GM19025 (cell line): Measurements from ENCODE around the gene MED12L.
"Not testable (repeated sequence)": the region's sequence is repeated elsewhere in the genome, so short reads cannot be mapped to it uniquely, and the experiment has no call there.

Source experiments
- ATAC-seq: cut with Tn5 transposase; IDR thresholded peaks from one replicate; pipeline ENCODE4 v1.9.1; 2021; ENCODE audit warnings: mild to moderate bottlenecking, low read depth, moderate library complexity; ENCODE audit not compliant: unreplicated experiment

The MED12L gene

DNA sequence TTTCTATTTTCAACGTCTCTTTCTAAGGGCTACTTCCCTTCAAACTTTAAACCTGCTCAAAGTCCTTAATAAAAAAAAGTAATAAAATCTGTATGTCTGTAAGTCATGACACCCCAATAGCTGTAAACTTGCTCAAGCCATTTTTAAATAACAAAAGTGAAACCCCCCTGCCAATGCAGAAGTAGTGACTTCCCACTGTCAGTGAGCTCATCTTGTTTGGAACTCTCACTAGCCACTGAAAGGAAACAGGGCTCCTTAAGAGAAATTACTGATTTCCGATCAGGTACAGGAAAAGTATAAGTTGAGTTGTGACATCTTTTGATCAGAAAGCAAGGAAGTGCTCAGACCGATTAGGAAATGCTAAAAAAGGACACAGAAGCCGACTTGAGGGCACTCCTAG lies 145.2 kb downstream of the MED12L start:
- no peak for ATAC-seq

DNA sequence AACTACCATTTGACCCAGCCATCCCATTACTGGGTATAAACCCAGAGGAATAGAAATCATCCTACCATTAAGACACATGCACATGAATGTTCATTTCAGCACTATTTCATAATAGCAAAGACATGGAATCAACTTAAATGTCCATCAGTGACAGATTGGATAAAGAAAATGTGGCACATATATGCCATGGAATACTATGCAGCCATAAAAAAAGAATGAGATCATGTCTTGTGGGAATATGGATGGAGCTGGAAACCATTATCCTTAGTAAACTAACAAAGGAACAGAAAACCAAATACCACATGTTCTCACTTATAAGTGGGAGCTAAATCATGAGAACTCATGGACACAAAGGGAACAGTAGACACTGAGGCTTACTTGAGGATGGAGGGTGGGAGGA lies 146.9 kb downstream of the MED12L start:
- not testable (repeated sequence) for ATAC-seq

DNA sequence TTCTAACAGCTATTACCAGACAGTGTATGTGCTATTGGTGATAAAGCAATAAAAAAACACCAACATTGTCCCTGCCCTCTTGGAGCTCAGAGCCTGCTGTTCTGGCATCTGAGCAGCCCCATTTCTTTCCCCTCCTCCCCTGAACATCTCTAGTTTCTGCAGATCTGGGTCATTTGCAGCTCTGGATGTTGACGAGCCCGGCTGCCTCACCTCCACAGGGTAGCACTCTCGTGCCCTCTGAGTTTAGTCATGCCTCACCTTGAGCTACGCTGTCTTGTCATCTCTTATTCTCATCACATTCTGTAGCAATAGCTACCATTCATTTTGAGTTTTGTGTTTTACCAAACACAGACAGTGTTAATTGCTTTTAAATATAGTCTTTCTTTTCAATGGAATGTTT lies 147.5 kb downstream of the MED12L start:
- no peak for ATAC-seq

DNA sequence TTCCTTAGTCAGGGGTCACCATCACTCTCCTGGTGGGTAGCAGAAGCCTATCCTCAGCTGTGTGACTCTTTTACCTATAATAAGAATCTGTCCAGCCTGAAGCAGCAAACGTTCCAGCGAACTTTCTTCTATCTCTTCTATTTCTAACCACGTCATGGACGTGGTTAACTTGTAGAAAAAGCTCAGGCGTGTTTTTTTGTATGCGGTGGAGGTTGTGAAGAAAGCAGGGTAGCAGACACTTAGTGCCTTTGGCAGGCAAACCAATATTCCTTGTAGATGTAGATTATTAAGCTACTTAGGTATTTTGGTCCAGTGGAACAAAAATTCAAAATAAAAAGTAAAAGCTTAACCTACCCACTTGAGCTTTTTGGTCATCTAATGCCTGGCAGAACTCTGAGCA lies 149.4 kb downstream of the MED12L start:
- no peak for ATAC-seq

DNA sequence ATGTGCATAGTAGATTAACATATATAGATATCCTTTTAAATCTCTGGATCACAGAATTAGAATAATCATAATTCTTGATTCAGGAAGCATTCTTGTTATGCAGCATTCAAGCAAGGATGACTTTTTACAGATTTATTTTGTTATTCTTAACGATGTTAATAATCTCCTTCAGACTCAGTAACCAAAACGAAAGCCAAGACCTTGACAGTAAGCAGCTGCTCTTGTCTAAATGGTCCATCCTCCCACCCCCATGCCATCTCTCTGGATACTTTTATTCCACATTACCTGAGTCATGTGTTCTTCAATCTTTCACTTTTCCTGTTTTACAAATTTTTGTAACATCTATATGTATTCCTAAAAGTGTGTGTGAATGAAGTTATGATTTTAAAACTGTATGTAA lies 150.9 kb downstream of the MED12L start:
- no peak for ATAC-seq

DNA sequence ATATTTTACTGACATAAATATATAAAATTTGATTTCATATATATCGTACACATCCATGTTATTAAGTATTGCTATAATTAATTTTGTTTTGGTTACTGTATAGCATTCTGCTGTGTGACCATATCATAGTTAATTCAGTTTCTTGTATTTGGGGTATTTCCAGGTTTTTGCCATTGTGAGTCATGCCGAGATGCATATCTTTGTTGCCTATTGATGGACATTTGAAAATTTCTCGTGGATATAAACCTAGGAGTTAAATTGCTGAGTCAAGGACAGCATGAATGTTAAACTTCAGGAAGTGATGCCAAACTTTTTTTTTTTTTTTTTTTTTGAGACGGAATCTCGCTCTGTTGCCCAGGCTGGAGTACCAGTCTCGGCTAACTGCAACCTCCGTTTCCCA lies 151.3 kb downstream of the MED12L start:
- no peak for ATAC-seq

DNA sequence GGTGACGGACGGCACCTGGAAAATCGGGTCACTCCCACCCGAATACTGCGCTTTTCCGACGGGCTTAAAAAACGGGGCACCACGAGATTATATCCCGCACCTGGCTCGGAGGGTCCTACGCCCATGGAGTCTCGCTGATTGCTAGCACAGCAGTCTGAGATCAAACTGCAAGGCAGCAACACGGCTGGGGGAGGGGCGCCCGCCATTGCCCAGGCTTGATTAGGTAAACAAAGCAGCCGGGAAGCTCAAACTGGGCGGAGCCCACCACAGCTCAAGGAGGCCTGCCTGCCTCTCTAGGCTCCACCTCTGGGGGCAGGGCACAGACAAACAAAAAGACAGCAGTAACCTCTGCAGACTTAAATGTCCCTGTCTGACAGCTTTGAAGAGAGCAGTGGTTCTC lies 156.5 kb downstream of the MED12L start:
- ATAC-seq: not testable (repeated sequence)

DNA sequence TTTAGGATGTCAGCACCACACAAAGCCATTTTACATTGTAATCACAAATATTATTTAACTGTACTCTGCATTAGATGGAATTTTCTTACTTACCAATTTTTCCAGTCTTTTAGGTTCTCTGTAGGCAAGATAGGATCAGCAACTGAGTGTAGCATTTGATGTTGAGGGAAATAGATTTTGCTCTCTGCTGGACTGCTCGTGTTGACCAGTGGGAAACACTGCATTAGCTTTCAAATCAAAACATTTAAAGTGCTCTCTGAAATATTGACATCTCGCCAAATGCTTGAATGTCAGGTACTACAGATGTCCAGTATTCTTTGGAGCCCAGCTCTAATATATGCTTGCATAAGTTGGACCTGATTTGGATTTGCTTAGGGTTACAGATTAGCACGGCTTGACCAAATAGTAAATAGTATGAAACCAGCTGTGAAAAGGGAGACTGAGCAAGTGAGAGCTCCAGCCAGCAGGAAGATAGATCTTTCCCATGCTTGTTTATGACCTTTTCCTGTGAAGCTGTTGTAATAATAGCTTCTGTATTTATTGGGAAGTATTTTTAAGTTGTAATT lies 163.4 kb downstream of the MED12L start:
- no peak for ATAC-seq

DNA sequence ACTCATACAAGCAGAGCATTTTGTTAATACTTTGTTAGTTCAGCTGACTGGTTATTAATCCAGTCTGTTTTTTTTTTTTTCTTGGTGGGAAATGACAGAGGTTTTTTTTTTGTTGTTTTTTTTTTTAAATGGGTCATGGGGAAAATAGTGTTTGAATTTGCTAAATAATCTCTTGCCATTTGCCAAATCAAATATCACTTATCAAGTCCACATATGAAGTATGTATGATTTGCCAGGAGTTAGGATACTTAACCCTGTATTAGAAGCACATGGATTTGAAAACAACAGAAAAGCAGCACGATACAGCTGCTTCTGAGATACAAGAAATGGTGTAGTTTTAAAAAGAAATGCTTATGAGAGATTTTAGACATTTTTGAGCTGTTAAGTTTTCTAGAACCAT lies 171.3 kb downstream of the MED12L start:
- ATAC-seq: no peak

DNA sequence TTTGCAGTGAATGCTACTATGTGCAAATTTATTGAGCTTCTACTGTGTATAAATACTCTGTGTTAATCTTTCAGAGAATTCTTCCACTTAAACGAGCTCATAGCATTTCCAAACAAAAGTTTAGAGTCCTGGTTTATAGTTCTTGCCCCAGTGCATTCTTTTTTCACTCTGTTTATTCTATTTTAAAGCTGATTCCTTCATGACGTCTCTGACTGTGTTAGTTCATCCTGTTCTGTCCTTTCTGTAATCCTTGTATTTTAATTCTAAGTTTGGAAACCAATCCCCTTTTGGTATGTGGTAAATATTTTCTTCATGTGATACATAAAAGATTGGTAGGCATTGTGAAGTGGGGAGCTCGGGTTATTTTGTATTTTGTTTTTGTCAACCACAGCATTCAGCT lies 174.2 kb downstream of the MED12L start:
- no peak for ATAC-seq

DNA sequence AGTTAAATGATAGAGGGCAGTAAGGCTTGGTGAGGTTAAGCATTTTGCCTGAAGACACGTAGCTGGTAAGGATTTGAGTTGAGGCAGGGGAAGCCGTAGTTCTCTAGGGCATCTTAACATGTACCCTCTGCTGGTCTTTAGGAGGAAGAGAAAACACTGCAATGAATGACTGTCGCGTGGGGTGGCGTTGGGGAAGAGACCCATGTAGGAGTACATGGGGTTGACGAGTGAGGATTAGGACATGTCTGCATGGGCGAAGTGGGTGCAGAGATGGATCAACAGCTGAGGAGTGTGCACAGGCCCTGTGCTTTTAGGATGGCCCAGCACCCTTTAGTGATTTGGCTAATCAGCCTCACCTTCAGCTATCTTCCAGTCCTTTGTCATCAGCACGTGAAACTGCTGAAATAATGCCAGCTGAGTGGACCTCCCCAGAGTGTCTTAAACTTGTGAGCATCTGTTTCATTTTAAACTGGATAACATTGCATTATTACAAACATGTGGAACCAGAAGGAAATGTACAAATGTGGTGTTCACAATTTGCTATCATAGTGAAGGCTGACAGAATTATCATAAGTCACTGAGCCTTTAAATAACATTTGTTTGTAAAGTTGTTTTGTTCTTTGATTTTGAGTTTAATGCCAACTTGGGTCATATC lies 177.5 kb downstream of the MED12L start:
- no peak for ATAC-seq

DNA sequence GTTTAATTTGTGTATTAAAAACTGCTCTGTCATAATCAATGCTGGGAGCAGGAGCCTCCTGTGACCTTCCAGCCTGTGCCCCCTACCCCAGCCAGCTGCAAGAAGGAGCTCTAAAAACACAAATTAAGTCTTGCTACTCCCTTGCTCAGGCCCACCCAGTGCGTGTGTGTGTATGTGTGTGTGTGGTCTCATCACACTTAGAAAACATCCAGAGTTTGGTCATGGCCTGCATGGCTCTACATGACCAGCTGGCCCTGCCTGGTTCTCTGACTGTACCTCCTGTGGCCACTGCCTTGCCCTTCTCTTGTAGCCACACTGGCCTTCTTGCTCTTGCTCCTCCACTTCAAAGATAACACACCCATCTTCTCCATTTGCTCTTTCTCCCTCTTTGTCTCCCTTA lies 179.1 kb downstream of the MED12L start:
- ATAC-seq: no peak

DNA sequence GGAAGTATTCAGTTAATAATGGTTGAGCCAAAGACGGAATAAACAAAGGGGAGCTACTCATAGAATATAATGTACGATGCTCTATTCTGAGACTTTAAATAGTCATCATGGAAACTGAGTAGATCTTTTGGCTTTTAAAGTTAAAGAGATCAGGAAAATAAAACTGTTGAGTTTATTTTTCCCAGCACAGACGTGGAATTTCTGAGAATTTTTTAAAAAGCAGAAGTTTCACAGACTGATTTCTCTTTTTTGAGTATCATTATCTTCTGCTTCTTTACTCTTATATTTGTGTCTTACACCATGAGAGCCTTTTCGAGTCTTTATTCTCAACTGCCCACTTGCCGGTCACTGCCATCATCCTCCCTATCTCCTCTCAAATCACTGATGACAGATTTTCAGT lies 179.7 kb downstream of the MED12L start:
- no peak for ATAC-seq

DNA sequence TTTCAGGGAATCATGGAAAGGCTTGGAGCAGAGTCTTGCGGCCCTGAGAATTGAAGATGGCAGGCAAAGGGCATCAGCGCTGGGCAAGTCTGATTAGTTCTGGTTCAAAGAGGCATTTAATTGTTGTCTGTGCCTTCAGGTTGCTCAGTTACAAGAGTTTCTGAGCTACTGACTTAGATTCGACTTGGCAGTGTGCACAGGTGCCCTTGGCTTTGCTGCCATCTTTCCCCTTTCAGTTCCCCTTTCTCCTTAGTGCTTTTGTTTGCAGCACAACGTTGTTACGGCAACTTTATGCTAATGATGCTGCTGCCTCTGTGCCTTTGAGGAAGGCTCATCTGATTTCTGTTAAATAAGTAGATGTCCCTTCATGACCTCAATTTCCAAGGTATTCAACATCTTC lies 180.4 kb downstream of the MED12L start:
- peak; percentile 99 for ATAC-seq

DNA sequence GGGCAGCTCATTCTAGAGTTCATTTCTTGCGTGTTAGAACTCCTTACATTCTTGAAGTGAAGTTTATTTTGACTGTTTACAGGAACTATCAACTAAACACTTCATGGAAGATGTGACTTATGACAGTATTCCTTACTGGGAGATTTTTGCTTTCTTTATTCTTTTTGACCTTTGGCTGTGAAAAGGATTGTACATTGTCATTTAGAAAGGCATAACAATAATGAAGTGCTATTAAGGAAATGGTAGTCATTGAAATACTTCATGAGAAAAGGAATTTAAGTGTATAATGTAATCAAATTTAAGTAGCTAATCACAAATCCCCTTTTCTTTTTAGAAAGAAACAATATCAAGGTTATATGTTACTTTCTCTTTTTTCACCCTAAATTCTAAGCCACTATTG lies 181.6 kb downstream of the MED12L start:
- no peak for ATAC-seq

DNA sequence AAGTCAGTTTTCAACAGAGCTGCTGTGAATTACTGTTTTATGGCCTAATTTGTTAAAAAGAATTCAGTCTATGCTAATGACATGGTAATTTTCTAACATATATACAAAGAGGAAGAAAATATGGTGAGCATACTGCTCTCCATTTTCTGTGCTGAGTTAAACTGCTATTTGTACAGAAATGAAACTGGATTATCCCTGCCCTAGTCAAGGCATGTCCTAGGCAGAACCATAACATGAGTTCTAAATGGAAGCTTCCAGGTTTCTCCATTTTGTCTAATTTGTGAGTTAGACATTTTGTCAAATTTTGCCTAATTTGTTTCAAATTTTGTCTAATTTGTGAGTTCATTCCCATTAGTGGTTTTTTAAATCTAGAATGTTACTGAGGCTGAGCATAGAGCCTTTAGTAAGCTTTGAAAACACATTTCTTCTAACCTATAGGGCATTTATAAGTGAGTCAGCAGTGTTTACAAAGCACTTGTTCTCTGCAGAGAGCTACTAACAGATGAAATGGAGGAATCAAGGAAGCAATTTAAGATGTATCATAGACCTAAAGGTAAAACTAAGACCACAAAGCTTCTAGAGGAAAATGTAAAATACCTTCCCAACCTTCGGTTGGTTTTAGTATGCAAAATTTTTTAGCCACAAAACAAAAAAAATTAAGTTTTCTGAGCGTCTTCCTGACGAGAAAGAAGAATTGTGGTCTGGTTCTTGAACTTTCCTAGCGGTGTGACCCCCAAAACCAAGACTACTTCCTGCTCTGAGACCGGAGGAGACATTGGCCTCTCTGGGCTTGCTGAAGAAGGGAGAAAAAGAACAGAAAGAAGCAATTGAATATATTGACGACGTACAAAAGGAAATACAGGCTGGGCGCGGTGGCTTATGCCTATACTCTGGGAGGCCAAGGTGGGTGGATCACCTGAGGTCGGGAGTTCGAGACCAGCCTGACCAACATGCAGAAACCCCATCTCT lies 183.1 kb downstream of the MED12L start:
- ATAC-seq: no peak

DNA sequence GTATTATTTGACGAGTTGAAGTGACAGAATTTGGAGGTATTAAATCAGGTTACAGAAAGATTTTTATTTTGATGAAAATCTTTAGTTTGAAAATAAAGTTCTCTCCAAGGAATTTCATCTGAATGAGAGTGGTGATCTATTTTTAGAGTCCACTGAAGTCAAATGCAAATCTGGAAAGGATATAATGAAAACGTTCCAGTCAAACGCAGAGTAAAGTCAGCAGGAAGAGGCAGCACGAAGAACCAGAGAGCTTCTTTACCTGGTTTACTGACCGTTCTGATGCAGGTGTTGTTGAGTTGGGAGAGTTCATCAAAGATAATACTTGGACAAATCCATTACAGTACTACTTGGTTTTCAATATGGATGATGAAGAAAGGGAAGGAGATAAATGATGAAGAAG lies 184.2 kb downstream of the MED12L start:
- ATAC-seq: no peak

DNA sequence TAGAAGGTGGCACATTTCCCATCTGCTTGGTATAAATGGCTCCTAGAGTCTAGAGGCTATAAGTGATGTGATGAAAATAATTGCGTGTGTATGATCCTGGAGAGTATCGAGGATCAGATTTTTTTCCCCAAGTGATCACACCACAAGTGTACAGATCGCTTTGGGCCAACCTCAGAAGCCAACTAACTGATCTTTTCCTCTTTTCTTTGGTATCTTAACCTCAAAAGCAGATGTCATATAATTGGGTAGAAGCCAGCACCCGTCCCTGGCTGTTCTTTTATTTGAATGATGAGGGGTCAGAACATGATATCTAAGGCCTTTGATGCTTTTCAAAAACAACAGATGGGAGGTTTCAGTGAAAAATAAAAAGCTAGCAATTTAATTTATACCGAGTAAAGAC lies 189.6 kb downstream of the MED12L start:
- no peak for ATAC-seq

DNA sequence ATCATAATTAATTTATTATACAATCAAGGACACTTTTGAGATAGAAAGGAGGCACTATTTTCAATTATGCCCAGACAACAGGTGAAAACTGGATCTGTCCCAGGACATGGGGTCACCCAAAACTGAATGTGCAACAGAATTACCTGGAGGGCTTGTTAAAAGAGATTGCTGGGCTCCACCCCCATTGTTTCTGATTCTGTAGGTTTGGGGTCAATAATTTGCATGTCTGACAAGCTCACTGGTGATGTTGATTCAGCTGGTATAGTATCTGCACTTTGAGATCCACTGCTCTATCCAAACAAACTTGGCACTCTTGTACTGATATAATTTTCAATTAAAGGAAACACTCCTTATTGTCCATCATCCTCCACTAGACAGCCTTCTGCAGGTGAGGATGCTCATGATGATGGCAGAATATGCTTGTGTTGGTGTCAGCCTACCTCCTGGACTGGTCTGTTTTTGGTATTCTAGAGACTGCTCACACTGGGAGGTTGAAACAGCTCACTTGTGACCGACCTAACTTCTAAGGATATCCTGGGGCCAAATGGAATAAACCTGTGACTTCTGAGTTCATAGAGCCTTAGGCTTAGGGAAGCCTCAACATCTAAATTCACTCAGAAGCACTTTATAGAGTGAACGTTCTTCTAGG lies 190.7 kb downstream of the MED12L start:
- peak; percentile 15 for ATAC-seq

DNA sequence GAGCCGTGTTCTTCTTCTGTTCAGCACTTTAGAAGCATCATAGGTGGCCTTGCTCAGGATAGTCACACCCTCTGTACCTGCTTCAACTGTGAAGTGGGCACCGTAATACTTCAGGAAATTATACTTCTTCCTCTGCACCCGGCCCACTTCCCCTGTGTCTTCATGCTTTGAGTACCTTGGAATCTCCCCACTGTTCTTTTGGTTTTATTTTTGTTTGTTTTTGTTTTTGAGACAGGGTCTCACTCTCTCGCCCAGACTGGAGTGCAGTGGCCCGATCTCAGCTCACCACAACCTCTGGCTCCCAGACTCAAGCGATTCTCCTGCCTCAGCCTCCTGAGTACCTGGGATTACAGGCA lies 191.2 kb downstream of the MED12L start:
- ATAC-seq: peak; percentile 77

DNA sequence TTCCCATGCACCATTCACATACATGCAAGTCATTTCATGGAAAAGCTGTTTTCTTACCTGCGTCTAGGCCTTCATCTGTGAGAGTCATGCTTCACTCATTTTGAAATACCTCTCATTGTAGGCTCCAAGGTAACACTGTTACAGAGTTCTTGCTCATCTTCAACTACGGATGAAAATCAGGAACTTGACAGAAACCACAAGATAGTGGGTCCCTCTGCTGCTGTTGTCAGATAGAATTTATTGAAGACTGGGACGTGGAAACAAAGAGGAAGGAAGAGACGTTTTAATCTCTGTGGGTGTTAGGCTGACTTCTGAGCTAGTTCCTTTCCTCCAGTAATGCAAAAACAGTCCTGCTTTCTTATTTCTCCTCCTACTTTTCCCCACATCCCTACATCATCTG lies 192.8 kb downstream of the MED12L start, which contains the start of gene P2RY14:
TSS of gene P2RY14 (minus strand) at position 313 of the 400 bp plus-strand sequence. CDS start 64,226 bp downstream, outside the sequence.
- ATAC-seq: no peak
